ENCODE measurements around the gene INKA1.

Gene INKA1

GRCh38 chr3:49794926-49795905, 7.8 kb upstream of the INKA1 start:
- no peak for DNase-seq (ENCODE audit: low spot score)
- no peak for TF ChIP-seq CTCF (IDR thresholded peaks at IDR 0.05; ENCODE audit: extremely low read depth, missing control alignments)

- no peak for TF ChIP-seq CTCF (IDR thresholded peaks at IDR 0.05; ENCODE audit: extremely low read depth, missing control alignments)
Observed at GRCh38 chr3:49799105-49799504, 4.0 kb upstream of the INKA1 start.

GRCh38 chr3:49799761-49800160, 3.3 kb upstream of the INKA1 start, which contains the start of gene CDHR4:
Gene CDHR4 (minus strand): TSS chr3:49799873. CDS start chr3:49799812, 61 bp downstream.
- TF ChIP-seq CTCF (IDR thresholded peaks at IDR 0.05; ENCODE audit: extremely low read depth, missing control alignments), result no peak
- DNase-seq (ENCODE audit: low spot score), result no peak

More at GRCh38 chr3:49799105-49799504, 4.0 kb upstream of the INKA1 start:
- DNase-seq (ENCODE audit: low spot score), result no peak

GRCh38 chr3:49801160-49801559, 1.9 kb upstream of the INKA1 start:
- DNase-seq (ENCODE audit: low spot score), result no peak
- TF ChIP-seq CTCF (IDR thresholded peaks at IDR 0.05; ENCODE audit: extremely low read depth, missing control alignments), result no peak

GRCh38 chr3:49803465-49804140, 542 bp downstream of the INKA1 start:
- no peak for TF ChIP-seq CTCF (IDR thresholded peaks at IDR 0.05; ENCODE audit: extremely low read depth, missing control alignments)
- peak; percentile 45 for DNase-seq (ENCODE audit: low spot score)

GRCh38 chr3:49804141-49805041, 1.3 kb downstream of the INKA1 start:
- TF ChIP-seq CTCF (IDR thresholded peaks at IDR 0.05; ENCODE audit: extremely low read depth, missing control alignments), result no peak
- no peak for DNase-seq (ENCODE audit: low spot score)

All from GM20000 (cell line).